Mammary epithelial cell (primary cell): ENCODE results near the gene DEPP1.

Experiments used
- CTCF ChIP-seq, 2 donors: IDR thresholded peaks in 1 of 2; conservative IDR thresholded peaks in 1 of 2; 2 replicates each; pipeline ENCODE4 v1.5.1; 2011 to 2012; ENCODE audit warnings: inconsistent platforms in 2 of 2, low read length in 2 of 2, mild to moderate bottlenecking in 2 of 2, control low read depth in 1 of 2, low read depth in 1 of 2; ENCODE audit not compliant: insufficient read depth in 1 of 2; ENCODE audit errors: extremely low read depth in 1 of 2
- EZH2 ChIP-seq: IDR thresholded peaks from 2 replicates; pipeline ENCODE4 v1.6.1; 2012; ENCODE audit warnings: low read length, inconsistent platforms, borderline replicate concordance

GRCh38 chr10:44927352-44927751 is 51.3 kb downstream of the DEPP1 start:
- TF ChIP-seq CTCF (conservative IDR thresholded peaks at IDR 0.05 in 1 of 2, IDR thresholded peaks at IDR 0.05 in 1 of 2; ENCODE audit: extremely low read depth in 1 of 2, insufficient read depth in 1 of 2, low read depth in 1 of 2, low read length in 2 of 2), result no peak
- TF ChIP-seq EZH2, result no peak
